Activated CD4-positive, alpha-beta T cell treated with anti-CD3 and anti-CD28 coated beads, Interleukin-2, amount 10 ng/mL, durations not matched to agents 24 days and 14 days (primary cell): Measurements from ENCODE around the gene PRDM8. TPM values are rescaled to one million over a fixed set of nuclear protein-coding genes. Genes with fewer than 3 reads are reported as not detected.
"Not testable (repeated sequence)": the region's sequence is repeated elsewhere in the genome, so short reads cannot be mapped to it uniquely, and the experiment has no call there.

Source experiments
- DNase-seq: peaks from one replicate; pipeline ENCODE4 v3.0.0; 2022
- H3K27ac Mint-ChIP-seq: one replicate; pipeline ENCODE4 v1.8.0; 2022; ENCODE audit warnings: mild to moderate bottlenecking, mixed read lengths
- H3K27me3 Mint-ChIP-seq: one replicate; pipeline ENCODE4 v1.8.0; 2022; ENCODE audit warnings: mixed read lengths
- H3K36me3 Mint-ChIP-seq: one replicate; pipeline ENCODE4 v1.8.0; 2022; ENCODE audit warnings: low read depth, mild to moderate bottlenecking, mixed read lengths
- H3K4me1 Mint-ChIP-seq: one replicate; pipeline ENCODE4 v1.8.0; 2021; ENCODE audit warnings: mixed read lengths
- H3K4me3 Mint-ChIP-seq: one replicate; pipeline ENCODE4 v1.8.0; 2022; ENCODE audit warnings: mild to moderate bottlenecking, moderate library complexity, mixed read lengths
- H3K9me3 Mint-ChIP-seq: one replicate; pipeline ENCODE4 v1.8.0; 2021; ENCODE audit warnings: mixed read lengths
- intact Hi-C: fragments of 100-400 bp; cut with micrococcal nuclease; formaldehyde crosslinking; loops from one replicate; pipeline ENCODE4 v1.15.1; 2023
- total RNA-seq: library from RNA; stranded (reverse); gene quantifications from 2 replicates; pipeline ENCODE4 v1.2.3, GENCODE V29; 2022

Gene PRDM8
- total RNA-seq, 1 donor from 2014 or later, result 4.6 TPM

DNA sequence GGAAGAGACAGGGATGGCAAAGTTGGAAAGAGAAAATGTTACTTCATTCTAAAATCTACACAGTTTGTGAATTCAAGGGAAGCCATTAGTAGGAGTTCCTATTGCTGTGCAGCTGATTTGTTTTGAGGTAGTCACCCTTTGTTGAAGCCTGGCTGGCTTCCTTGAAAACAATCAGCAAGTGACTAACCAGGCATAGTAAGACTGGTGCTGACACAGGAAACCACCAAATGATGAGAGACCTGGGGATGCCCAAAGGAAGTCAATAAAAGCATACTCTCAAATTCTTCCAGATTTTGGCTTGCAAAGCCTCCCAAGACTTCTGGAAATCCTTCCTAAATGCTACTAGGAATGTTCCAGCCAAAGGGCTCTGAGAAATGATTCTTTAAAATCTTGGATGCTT lies 23.9 kb upstream of the PRDM8 start:
- Mint-ChIP-seq H3K4me1 (peaks cover 50% of the 10 kb centered on the region), H3K36me3 (peaks cover 5% of the 10 kb centered on the region), H3K4me3 (peak overlapping the region; percentile 68), H3K27ac (peak overlapping the region; percentile 95), H3K27me3 (no peaks in the 10 kb centered on the region), H3K9me3 (peaks cover 10% of the 10 kb centered on the region)
- intact Hi-C loops, result loop anchor here (1.0 to 2.0 kb wide), 5 partner anchors 9 to 115 kb away; partner anchors contain the start of gene ANTXR2
- DNase-seq, result peak; percentile 89

DNA sequence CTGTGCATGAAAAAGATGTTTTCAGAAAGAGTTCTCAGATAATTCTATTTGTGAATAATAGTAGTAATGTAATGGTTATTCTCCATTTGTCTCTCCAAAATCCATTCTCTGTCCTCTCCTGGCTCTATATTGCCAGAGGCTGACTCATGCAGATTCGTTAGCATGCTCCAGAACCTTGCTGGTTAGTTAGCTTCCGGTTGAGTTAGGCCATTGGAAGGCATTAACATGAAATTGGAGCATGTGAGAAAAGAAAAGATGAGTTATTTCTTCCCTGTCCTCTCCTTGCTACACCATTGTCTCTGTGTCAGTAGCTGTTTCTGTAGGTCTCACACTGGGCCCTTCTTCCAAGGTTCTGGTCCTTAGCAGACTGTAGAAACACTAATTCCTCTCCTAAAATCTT lies 23.5 kb upstream of the PRDM8 start:
- peaks cover 49% of the 10 kb centered on the region for H3K4me1 Mint-ChIP-seq

DNA sequence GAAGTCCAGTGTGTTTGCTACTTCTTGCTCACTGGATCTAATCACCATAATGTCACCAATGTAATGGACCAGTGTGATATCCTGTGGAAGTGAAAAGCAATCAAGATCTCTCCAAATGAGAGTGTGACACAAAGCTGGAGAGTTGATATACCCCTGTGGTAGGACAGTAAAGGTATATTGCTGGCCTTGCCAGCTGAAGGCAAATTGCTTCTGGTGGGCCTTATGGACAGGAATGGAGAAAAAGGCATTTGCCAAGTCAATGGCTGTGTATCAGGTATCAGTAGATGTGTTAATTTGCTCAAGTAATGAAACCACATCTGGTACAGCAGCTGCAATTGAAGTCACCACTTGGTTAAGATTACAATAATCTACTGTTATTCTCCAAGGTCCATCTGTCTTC lies 19.5 kb upstream of the PRDM8 start:
- H3K36me3 Mint-ChIP-seq, result peaks cover 20% of the 10 kb centered on the region
- H3K27ac Mint-ChIP-seq, intact Hi-C loops, H3K27me3 Mint-ChIP-seq, H3K4me3 Mint-ChIP-seq: not testable (repeated sequence)
- H3K9me3 Mint-ChIP-seq, result peaks cover 12% of the 10 kb centered on the region
- H3K4me1 Mint-ChIP-seq, result peaks cover 48% of the 10 kb centered on the region
- peak; percentile 53 for DNase-seq

More for the DNA sequence above, 23.5 kb upstream of the PRDM8 start:
- Mint-ChIP-seq H3K4me3 (peak overlapping the region; percentile 4), H3K9me3 (peaks cover 8% of the 10 kb centered on the region), H3K36me3 (peaks cover 6% of the 10 kb centered on the region), H3K27me3 (no peaks in the 10 kb centered on the region), H3K27ac (peak overlapping the region; percentile 95)
- intact Hi-C loops, result loop anchor here (1.0 to 2.0 kb wide), 5 partner anchors 8 to 115 kb away; partner anchors contain the start of gene ANTXR2
- DNase-seq, result peak; percentile 61

DNA sequence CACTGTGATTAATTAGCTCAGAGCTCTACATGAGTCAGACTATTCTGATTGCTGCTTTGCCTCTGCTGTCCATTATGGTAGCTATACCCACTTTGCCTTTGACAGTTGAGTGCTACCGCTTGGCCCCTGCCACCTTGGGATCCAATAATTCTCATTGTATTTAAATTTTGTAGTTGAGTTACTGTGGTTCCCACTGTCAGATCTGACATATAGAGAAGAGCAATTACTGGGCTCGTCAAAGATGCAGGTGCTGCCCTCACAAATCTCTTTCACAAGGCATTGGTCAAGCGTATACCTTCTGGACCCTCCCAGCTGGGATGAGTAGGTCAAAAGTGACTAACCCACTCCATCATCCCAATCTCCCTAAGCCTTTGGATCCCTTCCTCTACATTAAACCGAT lies 18.3 kb upstream of the PRDM8 start:
- Mint-ChIP-seq H3K27me3 (no peaks in the 10 kb centered on the region), H3K27ac (no peak overlapping the region), H3K4me3 (no peak overlapping the region), H3K4me1 (peaks cover 46% of the 10 kb centered on the region), H3K36me3 (peaks cover 20% of the 10 kb centered on the region), H3K9me3 (peaks cover 12% of the 10 kb centered on the region)
- DNase-seq, result peak; percentile 49
- intact Hi-C loops, result no loop called here

DNA sequence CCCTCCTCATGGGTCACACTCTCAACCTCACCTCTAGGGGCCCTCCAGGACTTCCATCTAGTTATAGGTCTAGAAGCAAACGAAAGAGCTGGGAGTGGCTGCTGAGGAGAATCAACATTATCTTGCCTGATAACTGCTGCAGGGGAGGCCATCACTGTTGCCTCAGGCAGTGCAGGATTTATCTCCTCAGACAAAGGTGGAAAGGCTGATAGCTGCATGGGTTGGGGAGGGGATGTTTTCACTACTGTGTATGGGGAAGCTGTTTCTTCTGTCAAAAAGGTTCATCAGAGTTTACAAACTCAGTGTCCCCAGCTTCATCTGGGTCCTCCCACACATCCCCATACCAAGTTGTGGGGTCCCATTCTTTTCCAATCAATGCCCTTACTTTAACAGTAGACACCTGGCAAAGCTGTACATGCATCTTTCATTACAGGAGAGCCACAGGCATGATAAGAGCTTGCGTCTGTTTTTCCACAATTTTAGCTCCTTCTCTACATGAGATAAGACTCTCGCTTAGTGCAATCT lies 17.6 kb upstream of the PRDM8 start:
- no peak overlapping the region for H3K27ac Mint-ChIP-seq
- peaks cover 45% of the 10 kb centered on the region for H3K4me1 Mint-ChIP-seq
- peaks cover 20% of the 10 kb centered on the region for H3K36me3 Mint-ChIP-seq
- intact Hi-C loops, result loop anchor here (2.0 to 10.0 kb wide), 3 partner anchors 1242 to 1523 kb away; partner anchors contain the start of genes BMP2K and PAQR3
- peak; percentile 54 for DNase-seq
- peaks cover 12% of the 10 kb centered on the region for H3K9me3 Mint-ChIP-seq
- no peaks in the 10 kb centered on the region for H3K27me3 Mint-ChIP-seq
- H3K4me3 Mint-ChIP-seq, result no peak overlapping the region

DNA sequence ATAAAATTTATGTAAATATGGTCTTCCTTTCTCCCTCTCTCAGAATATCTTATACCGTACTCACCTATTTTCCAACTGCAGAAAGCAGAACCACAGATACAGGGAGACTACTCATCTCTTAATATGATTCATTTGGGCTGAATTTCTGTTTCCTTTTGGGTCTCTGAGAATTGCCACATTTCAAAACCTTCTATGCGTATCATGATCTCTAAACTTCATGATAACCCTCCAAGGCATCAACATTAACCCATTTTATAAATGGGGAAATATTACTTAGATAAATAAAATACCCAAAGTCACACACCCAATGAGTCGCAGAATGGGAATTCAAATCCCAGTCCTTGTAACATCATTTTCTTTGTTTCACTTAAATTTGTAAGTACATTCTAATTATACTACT lies 16.6 kb upstream of the PRDM8 start:
- Mint-ChIP-seq H3K27me3 (peaks cover 6% of the 10 kb centered on the region), H3K9me3 (peaks cover 12% of the 10 kb centered on the region), H3K4me1 (peaks cover 43% of the 10 kb centered on the region), H3K27ac (peak overlapping the region; percentile 61), H3K4me3 (peak overlapping the region; percentile 13), H3K36me3 (peaks cover 24% of the 10 kb centered on the region)
- peak; percentile 54 for DNase-seq
- intact Hi-C loops, result loop anchor here (2.0 to 10.0 kb wide), 3 partner anchors 1243 to 1524 kb away; partner anchors contain the start of genes BMP2K and PAQR3

DNA sequence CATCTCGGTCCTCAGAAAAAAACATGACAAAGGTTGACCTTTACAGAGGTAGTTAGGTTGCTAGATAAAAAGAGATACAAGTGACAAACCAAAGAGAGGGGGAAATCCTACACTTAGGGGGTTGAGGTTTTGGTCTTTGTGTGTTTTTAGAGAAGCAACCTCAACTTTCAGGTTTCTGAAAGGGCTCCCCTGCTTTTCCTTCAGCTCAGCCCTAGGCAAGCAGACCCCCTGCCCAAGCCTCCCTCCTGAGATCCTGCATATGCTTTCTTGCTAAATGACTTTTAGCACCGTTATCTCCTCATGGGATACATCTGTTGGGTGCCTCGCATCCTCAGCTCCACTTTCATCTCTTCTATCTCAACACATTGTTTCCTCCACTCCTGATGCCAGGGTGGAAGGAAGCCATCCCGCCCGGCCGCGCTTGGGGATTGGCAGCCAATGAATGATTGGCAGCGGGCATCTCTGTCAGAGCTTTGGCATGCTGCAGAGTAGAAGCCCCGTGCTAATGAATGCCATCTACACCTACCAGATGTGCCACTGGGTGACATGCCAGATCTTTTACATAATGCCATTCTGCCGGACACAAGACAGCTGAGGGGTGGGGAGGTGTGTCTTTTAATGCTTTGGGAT lies 15.0 kb upstream of the PRDM8 start:
- Mint-ChIP-seq H3K27me3 (peaks cover 19% of the 10 kb centered on the region), H3K4me1 (peaks cover 48% of the 10 kb centered on the region), H3K9me3 (peaks cover 6% of the 10 kb centered on the region), H3K27ac (peak overlapping the region; percentile 88), H3K4me3 (peak overlapping the region; percentile 96), H3K36me3 (peaks cover 21% of the 10 kb centered on the region)
- intact Hi-C loops, result loop anchor here (1.0 to 10.0 kb wide), 7 partner anchors 9 to 1408 kb away; partner anchors contain the start of genes BMP2K and PAQR3
- DNase-seq, result peak; percentile 80

DNA sequence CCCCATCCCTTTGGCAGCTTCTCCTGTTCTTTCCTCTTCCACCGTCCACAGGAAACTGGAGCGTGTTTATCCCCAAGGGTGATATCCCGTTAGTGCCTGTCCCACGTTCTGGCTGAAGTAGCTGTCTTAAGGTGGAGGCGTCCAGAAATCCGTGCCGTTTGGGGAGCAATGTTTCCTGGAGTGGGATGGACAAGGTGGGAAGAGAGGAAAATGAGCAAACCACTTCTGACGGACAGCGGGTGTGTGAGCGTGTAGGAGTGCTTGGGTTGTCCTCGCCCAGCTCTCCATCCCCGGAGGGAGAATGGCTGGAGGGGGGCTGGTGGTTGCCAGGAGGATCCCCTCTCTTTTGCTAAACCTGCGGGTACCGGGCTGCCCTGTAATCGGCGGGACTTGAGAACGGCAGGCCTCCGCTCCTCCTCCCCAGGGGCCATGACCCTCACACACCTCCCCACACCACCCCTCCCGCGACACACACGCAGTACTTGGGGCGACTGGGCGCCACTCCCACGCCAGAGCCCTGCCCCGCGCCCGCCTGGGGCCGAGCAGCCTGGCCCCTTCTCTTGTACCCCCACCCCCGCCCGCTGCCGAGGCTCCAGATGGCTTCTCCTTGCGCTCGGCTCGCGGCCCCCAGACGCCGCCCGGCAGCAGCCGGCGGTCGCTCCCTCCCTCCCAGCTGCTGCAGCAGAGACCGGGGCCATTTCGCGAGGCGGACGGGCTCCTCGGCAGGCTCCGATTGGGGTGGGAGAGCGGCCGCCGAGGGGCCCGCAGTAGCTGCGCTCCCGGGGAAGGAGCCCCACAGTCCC lies 13.9 kb upstream of the PRDM8 start:
- peaks cover 24% of the 10 kb centered on the region for H3K27me3 Mint-ChIP-seq
- intact Hi-C loops, result loop anchor here (1.0 to 10.0 kb wide), 8 partner anchors 19 to 1409 kb away; partner anchors contain the start of genes BMP2K and PAQR3
- peak; percentile 79 for DNase-seq
- H3K9me3 Mint-ChIP-seq, result peaks cover 6% of the 10 kb centered on the region
- H3K4me3 Mint-ChIP-seq, result peak overlapping the region; percentile 96
- H3K36me3 Mint-ChIP-seq, result peaks cover 23% of the 10 kb centered on the region
- peak overlapping the region; percentile 95 for H3K27ac Mint-ChIP-seq
- H3K4me1 Mint-ChIP-seq, result peaks cover 48% of the 10 kb centered on the region

DNA sequence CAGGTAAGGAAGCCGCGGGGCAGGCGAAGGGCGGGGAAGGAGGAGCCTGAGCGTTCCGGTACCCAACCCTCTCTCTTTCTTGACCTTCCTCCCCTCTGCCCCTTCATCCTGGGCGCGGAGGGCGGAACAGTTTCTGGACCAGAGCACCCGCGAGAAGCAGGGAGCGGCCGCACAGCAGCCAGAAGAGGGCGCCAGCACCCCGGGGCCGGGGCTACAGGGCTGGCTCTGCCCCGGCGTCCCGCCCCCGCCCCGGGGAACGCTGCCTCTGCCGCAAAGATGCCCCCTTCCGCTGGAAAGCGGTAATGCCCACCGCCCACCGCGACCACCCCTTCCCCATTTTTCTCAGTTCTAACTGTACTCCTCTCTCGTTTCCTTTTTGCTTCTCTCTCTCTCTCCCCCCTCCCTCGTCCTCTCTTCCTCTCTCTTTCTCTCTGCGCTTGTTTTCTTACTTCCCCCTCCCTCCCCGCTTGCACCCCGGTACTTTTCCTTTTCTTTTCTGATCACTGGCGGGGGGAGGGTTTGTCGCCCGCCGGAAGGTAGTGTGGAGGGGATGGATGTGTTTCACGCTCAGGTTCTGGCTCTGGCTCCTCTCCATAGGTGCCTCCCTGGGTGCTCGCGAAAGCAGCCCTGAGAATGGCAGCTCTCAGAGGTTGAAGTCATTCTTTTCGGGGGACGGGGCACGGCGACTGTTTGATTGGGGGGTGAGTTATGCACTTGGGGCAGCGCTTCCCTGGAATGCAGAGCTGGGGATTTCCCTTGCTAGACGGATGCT lies 13.1 kb upstream of the PRDM8 start:
- Mint-ChIP-seq H3K27me3 (peaks cover 24% of the 10 kb centered on the region), H3K36me3 (peaks cover 21% of the 10 kb centered on the region), H3K27ac (peak overlapping the region; percentile 95), H3K9me3 (peaks cover 4% of the 10 kb centered on the region), H3K4me3 (peak overlapping the region; percentile 96), H3K4me1 (peaks cover 48% of the 10 kb centered on the region)
- intact Hi-C loops, result loop anchor here (1.0 to 10.0 kb wide), 7 partner anchors 18 to 1409 kb away; partner anchors contain the start of genes BMP2K and PAQR3
- DNase-seq, result peak; percentile 98

DNA sequence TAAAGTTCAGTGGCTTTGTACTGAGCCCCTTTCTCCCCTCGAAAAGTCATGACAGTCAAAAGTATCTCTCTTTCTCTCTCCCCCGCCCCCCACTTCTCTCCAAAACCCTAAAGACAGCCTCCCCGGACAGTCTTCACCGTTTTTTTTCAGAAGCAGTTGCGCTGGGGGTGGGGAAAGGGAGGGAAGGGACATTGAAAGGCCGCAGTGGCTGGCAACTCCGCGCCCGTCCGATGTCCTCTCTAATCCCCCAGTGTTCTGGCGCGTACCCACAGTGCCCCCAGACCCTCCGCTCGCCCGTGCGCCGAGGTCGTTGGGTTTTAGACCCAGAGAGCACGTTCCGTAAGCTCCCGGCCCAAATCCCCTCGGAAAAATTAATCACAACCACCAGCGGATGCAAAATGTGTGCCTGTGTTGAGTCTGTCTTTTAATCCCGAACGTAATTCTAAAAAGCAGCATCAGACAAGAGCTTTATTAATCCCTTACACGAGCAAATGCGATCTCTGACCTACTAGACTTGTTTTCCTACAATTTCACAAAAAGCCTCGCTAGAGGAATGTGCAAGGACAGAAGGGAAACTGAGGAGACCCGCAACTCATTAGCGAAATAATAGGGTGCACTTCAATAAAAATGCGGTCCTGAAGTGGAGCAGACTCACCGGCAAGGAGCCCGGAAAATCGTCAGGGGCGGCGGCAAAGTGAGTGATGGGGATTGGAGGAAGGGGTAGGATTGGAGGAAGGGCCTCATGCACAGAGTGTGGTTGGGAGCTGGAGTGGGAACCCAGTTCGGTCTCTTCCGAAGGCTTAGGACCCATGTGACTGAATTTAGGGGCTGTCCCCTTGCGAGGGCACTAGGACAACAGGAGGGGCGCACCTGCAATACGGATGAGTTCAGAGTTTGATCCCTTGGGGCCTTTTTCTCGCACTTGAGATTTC lies 12.2 kb upstream of the PRDM8 start:
- intact Hi-C loops, result loop anchor here (1.0 to 10.0 kb wide), 7 partner anchors 17 to 1410 kb away; partner anchors contain the start of genes BMP2K and PAQR3
- H3K9me3 Mint-ChIP-seq, result no peaks in the 10 kb centered on the region

DNA sequence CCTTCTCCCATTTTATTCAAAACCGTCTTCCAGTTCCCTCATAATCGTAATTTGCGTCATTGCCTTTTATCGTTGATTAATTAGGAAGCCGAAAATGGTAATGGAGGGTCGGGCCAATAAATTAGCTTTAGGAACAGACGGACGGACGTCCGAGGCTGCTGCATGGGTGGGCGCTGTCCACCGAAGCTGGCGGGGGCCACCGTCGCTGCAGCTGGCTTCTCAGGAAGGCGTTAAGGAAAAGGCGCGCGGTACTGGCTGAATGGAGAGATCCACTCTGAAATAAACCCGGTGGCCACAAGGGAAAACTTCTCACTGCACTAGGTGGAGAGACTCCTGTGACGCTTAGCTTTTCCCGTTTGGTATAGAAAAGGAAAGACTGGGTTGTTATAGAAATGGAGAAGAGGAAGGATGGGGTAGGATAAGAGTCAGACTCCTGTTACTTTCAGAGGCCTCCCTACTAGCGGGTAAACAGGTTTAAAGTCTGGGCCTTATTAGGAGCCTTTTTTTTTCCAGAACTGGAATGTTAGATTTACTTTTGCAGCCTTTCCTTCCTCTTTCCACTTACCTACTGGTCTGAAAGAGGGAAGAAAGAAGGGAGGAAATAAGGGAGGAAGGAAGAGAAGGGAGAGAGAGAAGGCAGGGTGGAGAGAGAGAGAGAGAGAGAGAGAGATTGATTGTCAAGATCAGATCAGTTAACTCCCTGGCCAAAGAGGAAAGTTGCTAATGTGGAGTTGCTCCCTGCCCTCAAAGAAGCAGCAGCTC lies 11.3 kb upstream of the PRDM8 start:
- Mint-ChIP-seq H3K27ac (no peak overlapping the region), H3K9me3 (no peaks in the 10 kb centered on the region), H3K4me1 (peaks cover 37% of the 10 kb centered on the region), H3K36me3 (peaks cover 12% of the 10 kb centered on the region), H3K4me3 (peak overlapping the region; percentile 96), H3K27me3 (peaks cover 24% of the 10 kb centered on the region)
- intact Hi-C loops, result loop anchor here (10.0 kb wide), 1 partner anchor 1411 kb away; the partner anchor contains the start of gene BMP2K
- DNase-seq, result peak; percentile 53

More for the DNA sequence above, 12.2 kb upstream of the PRDM8 start:
- Mint-ChIP-seq H3K27ac (peak overlapping the region; percentile 95), H3K4me1 (peaks cover 44% of the 10 kb centered on the region), H3K36me3 (peaks cover 14% of the 10 kb centered on the region), H3K4me3 (peak overlapping the region; percentile 96), H3K27me3 (peaks cover 24% of the 10 kb centered on the region)
- DNase-seq, result peak; percentile 71
